ENCODE results near the gene GDNF. TPM values are rescaled to one million over a fixed set of nuclear protein-coding genes. Genes with fewer than 3 reads are reported as not detected.
"Not testable (repeated sequence)": the region's sequence is repeated elsewhere in the genome, so short reads cannot be mapped to it uniquely, and the experiment has no call there.

The GDNF gene
- total RNA-seq, 5 donors from 2014 or later (not counting 1 experiment from before 2014, with no cell fraction given) = not detected

- Histone ChIP-seq H3K4me3 (ENCODE audit: control insufficient read depth in 1 of 2, extremely low read depth in 1 of 2, low read length in 1 of 2) (no peak overlapping the region), H3K27me3 (replicated peaks in 1 of 2; ENCODE audit: control insufficient read depth in 2 of 2, extremely low read depth in 1 of 2, insufficient read depth in 2 of 2, low read length in 1 of 2) (peaks cover 0 to 4% of the 10 kb centered on the region in 2 experiments), H3K9me3 (no peaks in the 10 kb centered on the region), H3K36me3 (ENCODE audit: control insufficient read depth in 2 of 2, extremely low read depth in 1 of 2, insufficient read depth in 1 of 2, low read length in 1 of 2) (no peaks in the 10 kb centered on the region), H3K27ac (ENCODE audit: low read length) (no peak overlapping the region), H3K4me1 (ENCODE audit: control insufficient read depth in 1 of 2, extremely low read depth in 1 of 2, insufficient read depth in 2 of 2, low read length in 2 of 2) (no peaks in the 10 kb centered on the region)
- H3K4me3 Mint-ChIP-seq = no peak overlapping the region
- no peaks in the 10 kb centered on the region for H3K4me1 Mint-ChIP-seq
- peaks cover 0 to 8% of the 10 kb centered on the region in 2 donors for H3K27me3 Mint-ChIP-seq
- no peaks in the 10 kb centered on the region for H3K36me3 Mint-ChIP-seq
- DNase-seq (no peak), ATAC-seq (replicated peaks in 1 of 4) (no peak)
- no peak overlapping the region for H3K27ac Mint-ChIP-seq
- 87% methylated on average over 2 of the region's 2 CpGs for WGBS (ENCODE audit: insufficient coverage)
- ChIA-PET CTCF (no interaction called here), POLR2A (no interaction called here)
- H3K9me3 Mint-ChIP-seq = peaks cover 2 to 6% (median 3%) of the 10 kb centered on the region in 3 donors
Measured at GRCh38 chr5:37801521-37801920, 38.3 kb downstream of the GDNF start.

DNA sequence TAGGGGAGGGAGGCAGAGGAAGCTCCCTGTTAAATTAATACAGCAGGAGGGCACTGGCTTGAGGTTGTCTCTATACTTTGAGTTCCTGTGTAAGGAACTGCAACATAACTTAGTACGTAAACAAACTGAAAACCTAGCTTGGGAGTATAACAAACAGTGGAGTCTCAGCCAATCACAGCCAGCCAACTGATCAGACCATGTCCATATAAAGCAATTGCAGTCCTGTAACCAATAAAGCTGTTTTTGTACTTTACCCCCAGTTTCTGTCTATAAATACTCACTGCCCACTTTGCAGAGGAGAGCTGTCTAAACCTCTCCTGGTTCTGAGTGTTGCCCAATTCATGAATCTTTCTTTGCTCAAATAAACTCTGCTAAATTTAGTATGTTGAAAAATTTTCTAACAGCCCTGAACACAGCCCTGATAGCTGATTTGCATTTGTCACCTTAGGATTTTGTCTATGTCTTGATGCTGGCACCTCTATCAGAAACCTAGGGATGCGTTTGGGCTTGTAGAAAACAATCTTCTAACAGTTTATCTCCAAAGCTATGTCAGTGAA is 39.9 kb downstream of the GDNF start:
- DNase-seq (no peak), ATAC-seq (replicated peaks in 1 of 4) (no peak)
- no peaks in the 10 kb centered on the region for H3K9me3 ChIP-seq
- peaks cover 0 to 4% of the 10 kb centered on the region in 2 donors for H3K27me3 Mint-ChIP-seq
- H3K36me3 Mint-ChIP-seq = no peaks in the 10 kb centered on the region
- H3K4me3 Mint-ChIP-seq = no peak overlapping the region
- no peak overlapping the region for H3K4me3 ChIP-seq (ENCODE audit: control insufficient read depth in 1 of 2, extremely low read depth in 1 of 2, low read length in 1 of 2)
- H3K36me3 ChIP-seq (ENCODE audit: control insufficient read depth in 2 of 2, extremely low read depth in 1 of 2, insufficient read depth in 1 of 2, low read length in 1 of 2) = no peaks in the 10 kb centered on the region
- H3K27me3 ChIP-seq (replicated peaks in 1 of 2; ENCODE audit: control insufficient read depth in 2 of 2, extremely low read depth in 1 of 2, insufficient read depth in 2 of 2, low read length in 1 of 2) = no peaks in the 10 kb centered on the region
- no peaks in the 10 kb centered on the region for H3K4me1 ChIP-seq (ENCODE audit: control insufficient read depth in 1 of 2, extremely low read depth in 1 of 2, insufficient read depth in 2 of 2, low read length in 2 of 2)
- no peaks in the 10 kb centered on the region for H3K4me1 Mint-ChIP-seq
- ChIA-PET CTCF (no interaction called here), POLR2A (no interaction called here)
- no CpG with 5 or more reads among the region's 2 CpGs for WGBS (ENCODE audit: insufficient coverage)
- H3K27ac Mint-ChIP-seq = no peak overlapping the region
- H3K9me3 Mint-ChIP-seq = peaks cover 4 to 9% (median 6%) of the 10 kb centered on the region in 3 donors
- no peak overlapping the region for H3K27ac ChIP-seq (ENCODE audit: low read length)

- CTCF ChIA-PET; POLR2A ChIA-PET; ATAC-seq (replicated peaks in 1 of 4); H3K9me3 ChIP-seq; H3K36me3 ChIP-seq (ENCODE audit: control insufficient read depth in 2 of 2, extremely low read depth in 1 of 2, insufficient read depth in 1 of 2, low read length in 1 of 2); H3K27ac ChIP-seq (ENCODE audit: low read length); H3K4me3 ChIP-seq (ENCODE audit: control insufficient read depth in 1 of 2, extremely low read depth in 1 of 2, low read length in 1 of 2); H3K36me3 Mint-ChIP-seq; DNase-seq; H3K4me1 Mint-ChIP-seq; H3K27me3 ChIP-seq (replicated peaks in 1 of 2; ENCODE audit: control insufficient read depth in 2 of 2, extremely low read depth in 1 of 2, insufficient read depth in 2 of 2, low read length in 1 of 2); H3K27ac Mint-ChIP-seq; H3K4me1 ChIP-seq (ENCODE audit: control insufficient read depth in 1 of 2, extremely low read depth in 1 of 2, insufficient read depth in 2 of 2, low read length in 2 of 2); H3K4me3 Mint-ChIP-seq: not testable (repeated sequence)
- WGBS (ENCODE audit: insufficient coverage) = 92% methylated on average over 1 of the region's 1 CpG
- peaks cover 14 to 21% (median 17%) of the 10 kb centered on the region in 3 donors for H3K9me3 Mint-ChIP-seq
- H3K27me3 Mint-ChIP-seq = peaks cover 8 to 14% of the 10 kb centered on the region in 2 donors
Measured at GRCh38 chr5:37796435-37796834, 43.4 kb downstream of the GDNF start.

DNA sequence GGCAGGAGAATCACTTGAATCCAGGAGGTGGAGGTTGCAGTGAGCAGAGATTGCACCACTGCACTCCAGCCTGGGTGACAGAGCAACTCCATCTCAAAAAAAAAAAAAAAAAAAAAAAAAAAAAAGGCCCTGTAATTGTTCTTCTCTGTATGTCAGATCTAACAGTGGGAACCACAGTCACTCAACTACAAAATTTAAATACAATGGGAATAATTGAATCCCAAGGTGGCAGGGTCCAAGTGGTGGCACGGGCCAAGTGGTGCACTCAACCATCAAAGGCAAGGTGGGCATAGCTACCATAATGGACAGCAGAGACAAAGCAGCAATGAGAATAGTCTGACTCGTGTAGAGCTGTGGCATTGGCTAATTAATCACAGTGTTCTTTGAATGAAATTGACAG is 44.5 kb downstream of the GDNF start:
- H3K9me3 ChIP-seq; H3K27ac ChIP-seq (ENCODE audit: low read length); H3K4me1 Mint-ChIP-seq; POLR2A ChIA-PET; ATAC-seq (replicated peaks in 1 of 4); H3K36me3 Mint-ChIP-seq; DNase-seq; H3K36me3 ChIP-seq (ENCODE audit: control insufficient read depth in 2 of 2, extremely low read depth in 1 of 2, insufficient read depth in 1 of 2, low read length in 1 of 2); H3K4me3 Mint-ChIP-seq; H3K27me3 ChIP-seq (replicated peaks in 1 of 2; ENCODE audit: control insufficient read depth in 2 of 2, extremely low read depth in 1 of 2, insufficient read depth in 2 of 2, low read length in 1 of 2); H3K4me1 ChIP-seq (ENCODE audit: control insufficient read depth in 1 of 2, extremely low read depth in 1 of 2, insufficient read depth in 2 of 2, low read length in 2 of 2); H3K4me3 ChIP-seq (ENCODE audit: control insufficient read depth in 1 of 2, extremely low read depth in 1 of 2, low read length in 1 of 2); H3K27ac Mint-ChIP-seq; CTCF ChIA-PET: not testable (repeated sequence)
- H3K9me3 Mint-ChIP-seq = peaks cover 14 to 21% (median 17%) of the 10 kb centered on the region in 3 donors
- H3K27me3 Mint-ChIP-seq = peaks cover 8 to 14% of the 10 kb centered on the region in 2 donors
- WGBS (ENCODE audit: insufficient coverage) = 25% methylated on average over 1 of the region's 2 CpGs

GRCh38 chr5:37792975-37793631 is 46.7 kb downstream of the GDNF start:
- H3K27me3 ChIP-seq (replicated peaks in 1 of 2; ENCODE audit: control insufficient read depth in 2 of 2, extremely low read depth in 1 of 2, insufficient read depth in 2 of 2, low read length in 1 of 2) = no peaks in the 10 kb centered on the region
- no peak overlapping the region for H3K27ac ChIP-seq (ENCODE audit: low read length)
- Mint-ChIP-seq H3K4me1 (no peaks in the 10 kb centered on the region), H3K36me3 (no peaks in the 10 kb centered on the region), H3K27me3 (peaks cover 8 to 17% of the 10 kb centered on the region in 2 donors), H3K27ac (no peak overlapping the region), H3K9me3 (peaks cover 14 to 21% (median 17%) of the 10 kb centered on the region in 3 donors), H3K4me3 (no peak overlapping the region)
- H3K9me3 ChIP-seq = no peaks in the 10 kb centered on the region
- CTCF ChIA-PET = no interaction called here
- DNase-seq (no peak), ATAC-seq (replicated peaks in 1 of 4) (no peak)
- no peaks in the 10 kb centered on the region for H3K4me1 ChIP-seq (ENCODE audit: control insufficient read depth in 1 of 2, extremely low read depth in 1 of 2, insufficient read depth in 2 of 2, low read length in 2 of 2)
- H3K36me3 ChIP-seq (ENCODE audit: control insufficient read depth in 2 of 2, extremely low read depth in 1 of 2, insufficient read depth in 1 of 2, low read length in 1 of 2) = no peaks in the 10 kb centered on the region
- WGBS (ENCODE audit: insufficient coverage) = 36% methylated on average over 1 of the region's 2 CpGs
- H3K4me3 ChIP-seq (ENCODE audit: control insufficient read depth in 1 of 2, extremely low read depth in 1 of 2, low read length in 1 of 2) = no peak overlapping the region
- POLR2A ChIA-PET = no interaction called here

GRCh38 chr5:37791321-37791720 is 48.5 kb downstream of the GDNF start:
- Histone ChIP-seq H3K27me3 (replicated peaks in 1 of 2; ENCODE audit: control insufficient read depth in 2 of 2, extremely low read depth in 1 of 2, insufficient read depth in 2 of 2, low read length in 1 of 2) (no peaks in the 10 kb centered on the region), H3K36me3 (ENCODE audit: control insufficient read depth in 2 of 2, extremely low read depth in 1 of 2, insufficient read depth in 1 of 2, low read length in 1 of 2) (no peaks in the 10 kb centered on the region), H3K4me1 (ENCODE audit: control insufficient read depth in 1 of 2, extremely low read depth in 1 of 2, insufficient read depth in 2 of 2, low read length in 2 of 2) (no peaks in the 10 kb centered on the region), H3K4me3 (ENCODE audit: control insufficient read depth in 1 of 2, extremely low read depth in 1 of 2, low read length in 1 of 2) (no peak overlapping the region), H3K27ac (ENCODE audit: low read length) (no peak overlapping the region), H3K9me3 (no peaks in the 10 kb centered on the region)
- CTCF ChIA-PET = no interaction called here
- no peak for DNase-seq
- H3K36me3 Mint-ChIP-seq = no peaks in the 10 kb centered on the region
- POLR2A ChIA-PET = no interaction called here
- no peak for ATAC-seq (replicated peaks in 1 of 4)
- no peak overlapping the region for H3K27ac Mint-ChIP-seq
- H3K9me3 Mint-ChIP-seq = peaks cover 12 to 17% (median 14%) of the 10 kb centered on the region in 3 donors
- H3K4me1 Mint-ChIP-seq = no peaks in the 10 kb centered on the region
- 89% methylated on average over 1 of the region's 2 CpGs for WGBS (ENCODE audit: insufficient coverage)
- H3K27me3 Mint-ChIP-seq = peaks cover 8 to 13% of the 10 kb centered on the region in 2 donors
- H3K4me3 Mint-ChIP-seq = no peak overlapping the region
